Renal cortical epithelial cell (primary cell): Measurements from ENCODE around the gene H19. TPM values are rescaled to one million over a fixed set of nuclear protein-coding genes. Genes with fewer than 3 reads are reported as not detected.

ENCODE experiments used
- DNase-seq: peaks from one replicate; pipeline ENCODE4 v3.0.0-alpha.2; 2011; ENCODE audit warnings: low read depth
- total RNA-seq: library from RNA; depleted of rRNA; stranded (reverse); fragments of >200 nt; gene quantifications from 2 replicates; pipeline ENCODE4 v1.2.3, GENCODE V29; 2014

Gene H19
- total RNA-seq, 1 donor from 2014 or later = 0.55 TPM

DNA sequence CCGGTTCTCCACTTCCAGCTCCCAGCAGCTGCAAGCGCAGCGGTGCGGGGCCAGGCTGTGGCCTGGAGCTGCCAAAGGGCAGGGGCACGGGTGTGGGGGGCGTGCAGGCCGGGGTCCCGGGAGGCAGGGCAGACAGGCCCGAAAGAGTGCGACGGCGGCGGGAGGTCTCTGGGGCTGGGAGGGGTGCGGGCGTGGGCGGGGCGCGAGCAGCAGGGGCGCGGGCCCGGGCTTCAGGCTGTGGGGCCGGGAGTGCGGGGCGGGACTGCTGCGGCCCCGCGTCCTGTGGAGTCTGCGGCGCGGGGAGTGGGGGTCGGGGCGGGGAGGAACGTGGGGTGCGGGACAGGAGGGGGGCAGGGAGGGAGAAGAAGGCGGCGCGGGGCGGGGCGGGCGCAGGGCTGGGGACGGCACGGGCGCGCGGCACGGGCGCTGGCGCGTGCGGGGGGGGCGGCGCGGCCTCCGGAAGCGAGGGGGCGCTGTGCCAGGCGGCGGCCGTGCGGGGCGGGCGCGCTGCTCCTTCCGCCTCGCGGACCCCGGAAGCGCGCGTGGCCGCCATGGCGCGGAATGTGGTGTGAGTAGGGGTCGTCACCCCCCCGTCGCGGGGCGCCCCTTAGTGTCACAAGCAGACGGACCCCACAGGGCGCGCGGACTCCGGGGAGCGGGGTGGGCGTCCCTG is 50.7 kb downstream of the H19 start, which contains the start of gene MRPL23:
Gene MRPL23 (plus strand): TSS at position 521 of the 673 bp plus-strand sequence. CDS start 31 bp downstream, at position 552.
- no peak for DNase-seq

Other genes with a start within 250 kb of the H19 start
- gene IFITM10, start 247.2 kb downstream of the H19 start, total RNA-seq = 0.80 TPM in 1 of 2 replicates, not detected in the other
- gene CTSD, start 233.9 kb downstream of the H19 start, total RNA-seq = 226 and 1,216 TPM in 2 replicates
- 0.05 TPM in 1 of 2 replicates, not detected in the other for gene SYT8, start 162.9 kb downstream of the H19 start, total RNA-seq
- gene TNNI2, start 158.9 kb downstream of the H19 start, total RNA-seq = not detected in 2 replicates
- gene LSP1, start 144.8 kb downstream of the H19 start, total RNA-seq = not detected in 2 replicates
- gene PRR33, start 105.9 kb downstream of the H19 start, total RNA-seq = not detected in 2 replicates
- not detected in 2 replicates for gene TNNT3, start 78.1 kb downstream of the H19 start, total RNA-seq
- 3.6 and 173 TPM in 2 replicates for gene MRPL23, start 50.5 kb downstream of the H19 start, total RNA-seq
- gene IGF2, start 141.5 kb upstream of the H19 start, total RNA-seq = 0.75 TPM in 1 of 2 replicates, not detected in the other
- not detected in 2 replicates for gene INS, start 163.4 kb upstream of the H19 start, total RNA-seq
- 0.30 TPM in 1 of 2 replicates, not detected in the other for gene TH, start 174.0 kb upstream of the H19 start, total RNA-seq